ENCODE data around the gene WDR1. TPM values are rescaled to one million over a fixed set of nuclear protein-coding genes. Genes with fewer than 3 reads are reported as not detected.

WDR1 gene
- total RNA-seq, 1 experiment from 2014 or later, result 223 TPM

DNA sequence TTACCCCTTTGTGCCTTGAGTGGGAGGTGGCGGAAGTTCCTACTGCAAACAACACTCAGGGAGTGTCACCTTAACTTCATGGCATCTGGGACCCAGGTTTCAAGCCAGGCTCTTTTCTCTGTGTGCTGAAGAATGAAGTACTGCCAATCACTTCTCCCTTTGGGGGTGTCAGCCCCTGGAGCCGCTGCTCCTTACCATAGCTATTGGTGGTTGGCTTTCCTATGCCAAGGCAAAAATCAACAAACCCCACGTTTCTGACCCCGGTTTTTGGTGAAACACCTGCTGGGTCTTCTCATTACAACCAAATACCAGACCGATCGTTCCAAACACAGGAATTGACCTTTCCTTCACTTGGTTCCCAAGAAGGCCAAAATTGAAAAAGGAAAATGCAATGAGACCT lies 75.6 kb downstream of the WDR1 start:
- no peak overlapping the region for H3K4me2 ChIP-seq (ENCODE audit: low read length)
- H3K27ac ChIP-seq (ENCODE audit: low read depth, low read length), result no peak overlapping the region
- no TSS peak for BruUV-seq (replicated peaks)
- no peaks in the 10 kb centered on the region for H3K27me3 ChIP-seq (ENCODE audit: insufficient read depth, low read length)
- H4K20me1 ChIP-seq (ENCODE audit: insufficient read depth), result no peaks in the 10 kb centered on the region
- no peaks in the 10 kb centered on the region for H3K9me2 ChIP-seq (ENCODE audit: insufficient read depth)
- H3K4me1 ChIP-seq (ENCODE audit: control insufficient read depth in 1 of 2, insufficient read depth in 2 of 2, low read length in 2 of 2), result peaks cover 13 to 17% of the 10 kb centered on the region in 2 experiments
- ChIA-PET RAD21 (ENCODE audit: low non-redundant PET in 1 of 2, low total read pairs in 2 of 2, uncharacterized antibody in 2 of 2, unreplicated experiment in 2 of 2) (no interaction called here), CTCF (no interaction called here), POLR2A (no interaction called here)
- TF ChIP-seq POLR2A (IDR thresholded peaks at IDR 0.05; ENCODE audit: borderline replicate concordance, extremely low read depth, insufficient read depth, insufficient read length) (no peak), SRF (IDR thresholded peaks at IDR 0.05; ENCODE audit: low read depth) (no peak), JUND (IDR thresholded peaks at IDR 0.05) (no peak), ELF1 (IDR thresholded peaks at IDR 0.05; ENCODE audit: borderline replicate concordance, low read depth) (no peak), FOSL1 (IDR thresholded peaks at IDR 0.05; ENCODE audit: low read depth) (no peak), RAD21 (IDR thresholded peaks at IDR 0.05; ENCODE audit: low read depth) (no peak)
- TF ChIP-seq, protein P1, sequence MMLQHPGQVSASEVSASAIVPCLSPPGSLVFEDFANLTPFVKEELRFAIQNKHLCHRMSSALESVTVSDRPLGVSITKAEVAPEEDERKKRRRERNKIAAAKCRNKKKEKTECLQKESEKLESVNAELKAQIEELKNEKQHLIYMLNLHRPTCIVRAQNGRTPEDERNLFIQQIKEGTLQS (IDR thresholded peaks at IDR 0.05), result no peak
- TF ChIP-seq, protein P2, sequence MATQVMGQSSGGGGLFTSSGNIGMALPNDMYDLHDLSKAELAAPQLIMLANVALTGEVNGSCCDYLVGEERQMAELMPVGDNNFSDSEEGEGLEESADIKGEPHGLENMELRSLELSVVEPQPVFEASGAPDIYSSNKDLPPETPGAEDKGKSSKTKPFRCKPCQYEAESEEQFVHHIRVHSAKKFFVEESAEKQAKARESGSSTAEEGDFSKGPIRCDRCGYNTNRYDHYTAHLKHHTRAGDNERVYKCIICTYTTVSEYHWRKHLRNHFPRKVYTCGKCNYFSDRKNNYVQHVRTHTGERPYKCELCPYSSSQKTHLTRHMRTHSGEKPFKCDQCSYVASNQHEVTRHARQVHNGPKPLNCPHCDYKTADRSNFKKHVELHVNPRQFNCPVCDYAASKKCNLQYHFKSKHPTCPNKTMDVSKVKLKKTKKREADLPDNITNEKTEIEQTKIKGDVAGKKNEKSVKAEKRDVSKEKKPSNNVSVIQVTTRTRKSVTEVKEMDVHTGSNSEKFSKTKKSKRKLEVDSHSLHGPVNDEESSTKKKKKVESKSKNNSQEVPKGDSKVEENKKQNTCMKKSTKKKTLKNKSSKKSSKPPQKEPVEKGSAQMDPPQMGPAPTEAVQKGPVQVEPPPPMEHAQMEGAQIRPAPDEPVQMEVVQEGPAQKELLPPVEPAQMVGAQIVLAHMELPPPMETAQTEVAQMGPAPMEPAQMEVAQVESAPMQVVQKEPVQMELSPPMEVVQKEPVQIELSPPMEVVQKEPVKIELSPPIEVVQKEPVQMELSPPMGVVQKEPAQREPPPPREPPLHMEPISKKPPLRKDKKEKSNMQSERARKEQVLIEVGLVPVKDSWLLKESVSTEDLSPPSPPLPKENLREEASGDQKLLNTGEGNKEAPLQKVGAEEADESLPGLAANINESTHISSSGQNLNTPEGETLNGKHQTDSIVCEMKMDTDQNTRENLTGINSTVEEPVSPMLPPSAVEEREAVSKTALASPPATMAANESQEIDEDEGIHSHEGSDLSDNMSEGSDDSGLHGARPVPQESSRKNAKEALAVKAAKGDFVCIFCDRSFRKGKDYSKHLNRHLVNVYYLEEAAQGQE (IDR thresholded peaks at IDR 0.05; ENCODE audit: low read depth), result no peak
- ATAC-seq (no peak), DNase-seq (ENCODE audit: low read depth, low spot score) (no peak)
- intact Hi-C loops (cut with micrococcal nuclease), result no loop called here
- H3K4me3 ChIP-seq (replicated peaks in 1 of 2; ENCODE audit: low read depth in 1 of 2, low read length in 2 of 2), result no peak overlapping the region
- H3K36me3 ChIP-seq (ENCODE audit: control insufficient read depth in 1 of 2, insufficient read depth in 2 of 2, low read length in 2 of 2), result no peaks in the 10 kb centered on the region
- no peak overlapping the region for H2AFZ ChIP-seq (ENCODE audit: low read depth, low read length, poor library complexity, severe bottlenecking)
- no peak overlapping the region for H3K9ac ChIP-seq (ENCODE audit: low read length)
- H3K9me3 ChIP-seq (ENCODE audit: control insufficient read depth in 1 of 2, insufficient read depth in 1 of 2, low read depth in 1 of 2, low read length in 2 of 2), result peaks cover 6 to 12% of the 10 kb centered on the region in 2 experiments; a peak in 3 of 4 replicates
- H3K79me2 ChIP-seq (ENCODE audit: insufficient read depth, low read length), result no peaks in the 10 kb centered on the region
